Heart left ventricle (tissue), 16 donors: ENCODE data around the gene ASB2. TPM values are rescaled to one million over a fixed set of nuclear protein-coding genes. Genes with fewer than 3 reads are reported as not detected.

Source experiments
- ATAC-seq, 4 donors: fragments of 200-7000 bp; cut with Tn5 transposase; one replicate each; pipeline ENCODE4 v1.9.1; 2020 to 2022; ENCODE audit warnings: moderate library complexity in 4 of 4, mild to moderate bottlenecking in 3 of 4, moderate number of reproducible peaks in 1 of 4
- DNase-seq, 5 donors: peaks; one replicate each; pipeline ENCODE4 v3.0.0-alpha.2; 2020
- H3K27ac ChIP-seq, 12 donors: fragments of 200-600 bp; sonication (generic) in 4 of 12; one replicate each; pipeline versions ENCODE4 v1.5.0 to v1.8.0; 2016 to 2022; ENCODE audit warnings: mild to moderate bottlenecking in 2 of 12
- H3K27me3 ChIP-seq, 9 donors: fragments of 200-600 bp; sonication (generic) in 2 of 9; one replicate each; pipeline versions ENCODE4 v1.5.1 to v1.8.0; 2016 to 2022; ENCODE audit warnings: mild to moderate bottlenecking in 3 of 9
- H3K36me3 ChIP-seq, 9 donors: fragments of 200-600 bp; sonication (generic) in 2 of 9; one replicate each; pipeline versions ENCODE4 v1.5.0 to v1.8.0; 2018 to 2022; ENCODE audit warnings: mild to moderate bottlenecking in 2 of 9
- H3K4me1 ChIP-seq, 12 donors: fragments of 200-600 bp; sonication (generic) in 4 of 12; one replicate each; pipeline versions ENCODE4 v1.5.0 to v1.8.0; 2016 to 2022; ENCODE audit warnings: mild to moderate bottlenecking in 3 of 12
- H3K4me3 ChIP-seq, 12 donors: fragments of 200-600 bp; sonication (generic) in 4 of 12; one replicate each; pipeline versions ENCODE4 v1.5.0 to v1.8.0; 2017 to 2022; ENCODE audit warnings: mild to moderate bottlenecking in 9 of 12, moderate library complexity in 4 of 12
- H3K9me3 ChIP-seq, 12 donors: fragments of 200-600 bp; sonication (generic) in 4 of 12; one replicate each; pipeline versions ENCODE4 v1.5.0 to v1.8.0; 2016 to 2022; ENCODE audit warnings: mild to moderate bottlenecking in 1 of 12
- CTCF ChIP-seq, 12 donors: fragments of 200-600 bp; sonication (generic) in 4 of 12; IDR thresholded peaks; one replicate each; pipeline versions ENCODE4 v1.5.0 to v1.8.0; 2018 to 2022; ENCODE audit warnings: antibody characterized with exemption in 12 of 12, mild to moderate bottlenecking in 5 of 12
- POLR2A ChIP-seq, 2 donors: fragments of 450-650 bp; IDR thresholded peaks; one replicate each; pipeline ENCODE4 v1.6.1; 2017; ENCODE audit warnings: antibody characterized with exemption in 2 of 2, mild to moderate bottlenecking in 2 of 2, moderate library complexity in 2 of 2
- WGBS, 4 donors: extraction: QIAGEN DNeasy Blood & Tissue Kit in 2 of 4; methylation state at CpG; one replicate each; pipeline versions ENCODE4 v1.1.5 to v1.1.7; 2013 to 2018; 5-methylcytosine and 5-hydroxymethylcytosine counted together
- intact Hi-C, 10 donors: fragments of 100-400 bp; cut with DNase I; formaldehyde crosslinking; loops; one replicate each; pipeline versions ENCODE4 v1.11.1 to v1.14.2; 2022
- polyA plus RNA-seq, 2 donors: library from polyadenylated mRNA; stranded (reverse); fragments of 200-250 nt; gene quantifications; one replicate each; pipeline ENCODE4 v1.2.3, GENCODE V29; 2013
- total RNA-seq, 9 donors: library from RNA; depleted of rRNA in 2 of 9; stranded (reverse); fragments of >200 nt in 2 of 9; fragmentation: NEBNext Ultra II Directional in 3 of 9; extraction: Animal tissue kit (Norgen Biotek cat#: 25700) in 3 of 9; gene quantifications; one replicate each; pipeline versions ENCODE4 v1.1.0 to v1.2.4, GENCODE V29; 2016 to 2023
- donor health status: ischemic (EF 13 %, LVEDD 7.1; RV severe dilation, severe dysfunction).
- donor health status: healthy with polysubstance abuse.
- donor health status: DM: no; HTN: yes; CAD: no.
- donor health status: DM: no; HTN: no; CAD: no.
- donor health status: ischemic (EF 25% LVEDD 6.9; RV normal size, moderate dysfunction).
- donor health status: ischemic (EF 25% LVEDD 5.7; RV mildly dilated, moderate dysfunction).
- donor health status: healthy.
- donor health status: DM: yes; HTN: yes; CAD: no.
- donor health status: ischemic (EF 35%, LVEDD 5.7; RV mildly dilated, moderate dysfunction).
- donor health status: nonischemic (EF 11% LVEDD 7.7; RV severe dilation, severe dysfunction).
- donor health status: DM: yes; HTN: yes; CAD: no.
- donor health status: PGD.
- donor health status: ischemic (EF 29% LVEDD 5.4; RV normal size, mild dysfunction).
- donor health status: nonischemic (EF 23%, LVEDD 6.1; RV moderate dilation, normal function).

Gene ASB2
- total and polyA plus RNA-seq, 11 donors = 22.4 to 411 (median 166) TPM

GRCh38 chr14:93951635-93952540, 24.5 kb downstream of the ASB2 start:
- Histone ChIP-seq H3K27me3 (no peaks in the 10 kb centered on the region), H3K4me3 (no peak overlapping the region), H3K27ac (peak overlapping the region in 6 of 12 donors; percentile 8 to 65 (median 20)), H3K4me1 (peaks cover 0 to 57% (median 28%) of the 10 kb centered on the region in 12 donors), H3K9me3 (no peaks in the 10 kb centered on the region), H3K36me3 (peaks cover 0 to 74% (median 52%) of the 10 kb centered on the region in 9 donors)
- ATAC-seq (no peak), DNase-seq (peak in 1 of 5 donors; percentile 33)
- 49 to 59% (median 55%) methylated on average over 6 to 7 of the region's 7 CpGs for WGBS, 4 donors
- intact Hi-C loops = loop anchor here in 2 of 10 donors (5.0 to 10.0 kb wide), 2 partner anchors 45 to 183 kb away; partner anchors contain the start of gene CCDC197 (in 1 of the 2)
- TF ChIP-seq POLR2A (IDR thresholded peaks at IDR 0.05) (no peak), CTCF (IDR thresholded peaks at IDR 0.05) (no peak)

DNA sequence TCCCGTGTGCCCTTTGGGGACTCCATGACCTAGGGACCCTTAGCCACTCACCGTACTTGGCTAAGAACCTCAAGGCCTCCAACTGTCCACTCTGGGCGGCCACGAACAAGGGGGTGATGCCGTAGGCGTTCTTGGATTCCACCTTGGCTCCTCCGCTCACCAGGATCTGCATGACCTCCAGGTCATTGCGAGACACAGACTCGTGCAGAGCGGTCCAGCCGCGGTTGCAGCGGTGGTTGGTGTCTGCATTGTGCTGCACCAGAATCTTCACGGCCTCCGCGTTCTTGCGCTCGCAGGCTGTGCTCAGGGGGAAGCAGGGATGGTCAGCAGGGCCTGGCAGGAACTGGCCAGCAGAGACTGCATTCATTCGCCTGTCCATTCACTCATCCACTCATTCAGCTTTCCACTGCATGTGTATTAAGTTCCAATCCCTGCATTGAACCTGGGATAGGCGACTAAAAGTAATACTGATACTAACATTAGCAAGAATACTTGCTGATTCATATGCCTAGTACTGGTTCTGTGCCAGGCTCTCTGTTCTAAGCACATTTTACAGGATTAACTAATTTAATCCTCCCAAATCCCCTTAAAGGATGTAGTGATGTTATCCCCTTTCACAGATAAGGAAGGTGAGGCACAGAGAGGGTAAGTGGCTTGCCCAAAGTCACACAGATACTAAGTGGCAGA, 25.3 kb downstream of the ASB2 start:
- intact Hi-C loops = loop anchor here in 2 of 10 donors (5.0 to 10.0 kb wide), 2 partner anchors 46 to 184 kb away; partner anchors contain the start of gene CCDC197 (in 1 of the 2)
- Histone ChIP-seq H3K4me1 (peaks cover 0 to 50% (median 25%) of the 10 kb centered on the region in 12 donors), H3K36me3 (peaks cover 0 to 82% (median 59%) of the 10 kb centered on the region in 9 donors), H3K9me3 (no peaks in the 10 kb centered on the region), H3K4me3 (no peak overlapping the region), H3K27ac (peak overlapping the region in 3 of 12 donors; percentile 18 to 65 (median 52)), H3K27me3 (no peaks in the 10 kb centered on the region)
- ATAC-seq (no peak), DNase-seq (peak in 1 of 5 donors; percentile 42)
- no peak for TF ChIP-seq CTCF (IDR thresholded peaks at IDR 0.05)
- TF ChIP-seq POLR2A (IDR thresholded peaks at IDR 0.05) = no peak
- 80 to 85% (median 83%) methylated on average over 20 of the region's 20 CpGs for WGBS, 4 donors

DNA sequence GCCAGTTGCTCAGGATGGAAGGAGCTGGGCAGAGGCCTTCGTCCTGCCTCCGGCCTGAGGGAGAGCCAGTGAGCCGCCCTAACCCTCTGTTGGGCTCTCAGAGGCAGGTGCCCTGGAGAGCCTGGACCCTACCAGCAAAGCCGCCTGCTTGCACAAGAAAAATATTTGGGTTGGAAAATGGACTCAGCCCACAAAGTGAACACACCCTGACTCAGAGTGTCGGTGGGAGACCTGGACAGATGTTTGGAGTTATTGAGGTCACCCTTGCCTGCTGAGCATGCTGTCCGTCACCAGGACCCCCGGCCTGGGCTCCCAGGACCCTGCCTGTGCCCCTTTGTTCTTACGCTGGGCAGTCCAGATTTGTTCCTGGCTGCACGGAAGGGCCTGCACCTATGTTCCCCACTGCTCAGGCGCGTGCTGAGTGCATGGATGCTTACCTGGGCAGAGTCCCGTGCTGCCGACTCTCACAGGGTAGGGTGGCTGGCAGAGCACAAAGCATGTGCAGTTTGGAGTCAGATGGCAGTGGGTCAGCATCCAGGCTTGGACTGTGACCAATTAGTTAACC, 26.8 kb downstream of the ASB2 start:
- Histone ChIP-seq H3K27me3 (no peaks in the 10 kb centered on the region), H3K4me3 (no peak overlapping the region), H3K9me3 (no peaks in the 10 kb centered on the region), H3K4me1 (peaks cover 0 to 46% (median 19%) of the 10 kb centered on the region in 12 donors), H3K27ac (no peak overlapping the region), H3K36me3 (peaks cover 0 to 90% (median 61%) of the 10 kb centered on the region in 9 donors)
- ATAC-seq = no peak
- TF ChIP-seq POLR2A (IDR thresholded peaks at IDR 0.05) (no peak), CTCF (IDR thresholded peaks at IDR 0.05) (no peak)
- intact Hi-C loops = loop anchor here in 3 of 10 donors (5.0 to 10.0 kb wide), 2 partner anchors 48 to 185 kb away; partner anchors contain the start of gene CCDC197 (in 1 of the 3)
- 78 to 91% (median 86%) methylated on average over 12 to 13 of the region's 13 CpGs for WGBS, 4 donors
- DNase-seq = no peak
